Calu3 (cell line): ENCODE results near the gene HNRNPU. TPM values are rescaled to one million over a fixed set of nuclear protein-coding genes. Genes with fewer than 3 reads are reported as not detected.
"Not testable (repeated sequence)": the region's sequence is repeated elsewhere in the genome, so short reads cannot be mapped to it uniquely, and the experiment has no call there.

ENCODE experiments used
- BruUV-seq: library from RNA; stranded (reverse); fragments of 400-500 nt; replicated peaks from 2 replicates; lab custom pipeline; 2021; lab: Mats Ljungman, UMichigan
- CTCF ChIA-PET: fragments of 300-600 bp; sonication (Branson Sonifier 250); formaldehyde crosslinking; loops from one replicate; lab custom pipeline; 2022; ENCODE audit warnings: antibody characterized with exemption; lab: Charles Lee
- DNase-seq: peaks from one replicate; pipeline ENCODE4 v3.0.0; 2022
- H3K27ac Mint-ChIP-seq: one replicate; pipeline ENCODE4 v1.8.0; 2022; ENCODE audit warnings: mixed read lengths; ENCODE audit not compliant: unreplicated experiment
- H3K27me3 Mint-ChIP-seq: one replicate; pipeline ENCODE4 v1.8.0; 2022; ENCODE audit warnings: mixed read lengths; ENCODE audit not compliant: unreplicated experiment
- H3K36me3 Mint-ChIP-seq: one replicate; pipeline ENCODE4 v1.8.0; 2022; ENCODE audit warnings: mild to moderate bottlenecking, moderate library complexity, mixed read lengths; ENCODE audit not compliant: insufficient read depth, unreplicated experiment
- H3K4me1 Mint-ChIP-seq: one replicate; pipeline ENCODE4 v1.8.0; 2022; ENCODE audit warnings: mild to moderate bottlenecking, low read depth, mixed read lengths; ENCODE audit not compliant: unreplicated experiment
- H3K4me3 Mint-ChIP-seq: one replicate; pipeline ENCODE4 v1.8.0; 2022; ENCODE audit warnings: mild to moderate bottlenecking, low read depth, moderate library complexity, mixed read lengths; ENCODE audit not compliant: unreplicated experiment
- H3K9me3 Mint-ChIP-seq: one replicate; pipeline ENCODE4 v1.8.0; 2022; ENCODE audit warnings: low read depth, mixed read lengths; ENCODE audit not compliant: unreplicated experiment
- intact Hi-C: fragments of 100-400 bp; cut with micrococcal nuclease; formaldehyde crosslinking; loops from one replicate; pipeline ENCODE4 v1.10.0; 2022; ENCODE audit not compliant: unreplicated experiment
- total RNA-seq: library from RNA; stranded (reverse); gene quantifications from 2 replicates; pipeline ENCODE4 v1.2.3, GENCODE V29; 2022
- TF ChIP-seq, protein P1 (sequence below): fragments of 200-600 bp; IDR thresholded peaks from one replicate; pipeline ENCODE4 v1.8.0; 2022; ENCODE audit warnings: antibody characterized with exemption; ENCODE audit not compliant: unreplicated experiment

Gene HNRNPU
- total RNA-seq, 1 experiment from 2014 or later = 453 TPM

DNA sequence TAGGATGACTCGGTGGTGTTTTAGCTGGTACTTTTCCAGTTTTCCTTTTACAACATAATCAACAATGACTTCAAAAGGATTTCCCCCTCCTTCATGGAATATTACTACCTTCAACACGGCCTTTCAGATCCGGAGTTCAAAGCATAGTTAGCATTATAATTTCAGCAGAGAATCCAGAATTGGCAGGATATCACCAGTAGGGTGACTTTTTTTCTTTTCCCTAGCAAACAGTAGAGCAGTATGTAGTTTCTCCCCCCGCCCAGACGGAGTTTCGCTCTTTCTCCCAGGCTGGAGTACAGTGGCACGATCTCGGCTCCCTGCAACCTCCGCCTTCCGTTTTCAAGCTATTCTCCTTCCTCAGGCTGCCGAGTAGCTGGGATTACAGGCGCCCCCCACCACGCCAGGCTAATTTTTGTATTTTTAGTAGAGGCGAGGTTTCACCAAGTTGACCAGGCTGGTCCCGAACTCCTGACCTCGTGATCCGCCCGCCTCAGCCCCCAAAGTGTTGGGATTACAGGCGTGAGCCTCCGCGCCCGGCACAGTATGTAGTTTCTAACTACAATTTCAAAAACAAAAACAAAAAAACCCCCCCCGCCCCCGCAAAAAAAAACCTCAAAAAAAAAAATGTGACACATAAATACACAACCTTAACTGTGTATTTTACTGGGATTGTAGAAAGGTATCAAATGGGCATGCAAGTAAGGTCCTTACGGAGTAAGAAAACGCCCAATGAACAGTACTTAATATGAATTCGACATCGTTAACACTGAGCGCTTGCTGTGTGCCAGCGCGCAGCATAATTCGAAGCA is 30.4 kb downstream of the HNRNPU start:
- Mint-ChIP-seq H3K27ac (peak overlapping the region; percentile 100), H3K4me1 (peaks cover 45% of the 10 kb centered on the region), H3K4me3 (peak overlapping the region; percentile 84), H3K36me3 (peaks cover 54% of the 10 kb centered on the region), H3K27me3 (no peaks in the 10 kb centered on the region), H3K9me3 (no peaks in the 10 kb centered on the region)
- CTCF ChIA-PET = interaction anchor here (0.6 to 1.2 kb wide), 5 partner anchors 32 to 1670 kb away, joined by 3 to 5 read pairs (median 3); no protein-coding TSS in a partner anchor
- no TSS peak for BruUV-seq
- intact Hi-C loops = no loop called here
- DNase-seq = peak; percentile 66
- TF ChIP-seq, protein P1, sequence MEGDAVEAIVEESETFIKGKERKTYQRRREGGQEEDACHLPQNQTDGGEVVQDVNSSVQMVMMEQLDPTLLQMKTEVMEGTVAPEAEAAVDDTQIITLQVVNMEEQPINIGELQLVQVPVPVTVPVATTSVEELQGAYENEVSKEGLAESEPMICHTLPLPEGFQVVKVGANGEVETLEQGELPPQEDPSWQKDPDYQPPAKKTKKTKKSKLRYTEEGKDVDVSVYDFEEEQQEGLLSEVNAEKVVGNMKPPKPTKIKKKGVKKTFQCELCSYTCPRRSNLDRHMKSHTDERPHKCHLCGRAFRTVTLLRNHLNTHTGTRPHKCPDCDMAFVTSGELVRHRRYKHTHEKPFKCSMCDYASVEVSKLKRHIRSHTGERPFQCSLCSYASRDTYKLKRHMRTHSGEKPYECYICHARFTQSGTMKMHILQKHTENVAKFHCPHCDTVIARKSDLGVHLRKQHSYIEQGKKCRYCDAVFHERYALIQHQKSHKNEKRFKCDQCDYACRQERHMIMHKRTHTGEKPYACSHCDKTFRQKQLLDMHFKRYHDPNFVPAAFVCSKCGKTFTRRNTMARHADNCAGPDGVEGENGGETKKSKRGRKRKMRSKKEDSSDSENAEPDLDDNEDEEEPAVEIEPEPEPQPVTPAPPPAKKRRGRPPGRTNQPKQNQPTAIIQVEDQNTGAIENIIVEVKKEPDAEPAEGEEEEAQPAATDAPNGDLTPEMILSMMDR = no peak

DNA sequence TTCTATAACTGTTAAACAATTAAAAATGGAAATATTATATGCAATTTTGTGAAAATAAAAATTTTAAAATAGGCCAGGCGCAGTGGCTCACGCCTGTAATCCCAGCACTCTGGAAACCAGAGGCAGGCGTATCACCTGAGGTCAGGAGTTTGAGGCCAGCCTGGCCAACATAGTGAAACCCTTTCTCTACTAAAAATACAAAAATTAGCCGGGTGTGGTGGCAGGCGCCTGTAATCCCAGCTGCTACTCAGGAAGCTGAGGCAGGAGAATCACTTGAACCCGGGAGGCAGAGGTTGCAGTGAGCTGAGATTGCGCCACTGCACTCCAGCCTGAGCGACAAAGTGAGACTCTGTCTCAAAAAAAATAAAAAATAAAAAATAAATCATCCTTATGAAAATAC is 31.1 kb downstream of the HNRNPU start:
- BruUV-seq, intact Hi-C loops, H3K27me3 Mint-ChIP-seq, H3K9me3 Mint-ChIP-seq, DNase-seq: not testable (repeated sequence)
- Mint-ChIP-seq H3K4me1 (peaks cover 38% of the 10 kb centered on the region), H3K4me3 (peak overlapping the region; percentile 84), H3K36me3 (peaks cover 47% of the 10 kb centered on the region), H3K27ac (peak overlapping the region; percentile 100)
- CTCF ChIA-PET = interaction anchor here (0.8 kb wide), 1 partner anchor 580 kb away, joined by 4 read pairs; no protein-coding TSS in a partner anchor

DNA sequence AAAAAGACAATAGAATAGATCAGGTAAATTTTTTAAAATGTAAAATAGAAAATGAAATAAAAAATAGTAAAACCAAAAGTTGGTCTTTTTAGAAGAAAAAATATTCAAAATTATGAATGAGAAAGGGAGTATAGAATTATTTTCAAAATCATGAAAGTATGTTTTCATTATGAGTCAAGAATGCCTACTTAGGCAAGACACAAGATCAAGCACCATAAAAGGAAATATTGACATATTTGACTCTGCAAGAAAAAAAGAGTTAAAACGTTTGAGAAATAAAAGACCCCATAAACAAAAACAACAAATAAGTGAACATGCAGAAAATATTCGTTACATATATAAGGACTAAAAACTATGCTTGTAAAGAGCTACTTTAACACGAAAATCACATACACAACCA is 33.7 kb downstream of the HNRNPU start:
- no peak for DNase-seq
- CTCF ChIA-PET = no interaction called here
- TF ChIP-seq, protein P1 = no peak

DNA sequence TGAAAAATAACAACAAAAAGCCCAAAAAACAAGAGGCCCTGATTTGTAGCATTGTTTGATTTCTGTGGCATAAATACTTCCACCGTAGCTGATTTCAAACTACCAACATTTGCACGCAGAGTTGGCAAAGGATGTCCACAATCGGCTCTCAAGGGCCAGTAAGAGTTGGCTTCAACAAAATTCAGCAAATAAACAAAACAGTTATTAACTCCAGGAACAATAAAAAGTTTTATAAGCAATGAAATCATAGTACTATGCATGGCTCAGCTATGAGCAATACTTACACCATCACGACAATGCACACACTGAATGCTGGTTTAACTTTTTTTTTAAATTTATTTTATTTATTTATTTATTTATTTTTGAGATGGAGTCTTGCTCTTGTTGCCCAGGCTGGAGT is 37.6 kb downstream of the HNRNPU start:
- TF ChIP-seq, protein P1 = no peak
- no peak overlapping the region for H3K4me3 Mint-ChIP-seq
- BruUV-seq = no TSS peak
- no peaks in the 10 kb centered on the region for H3K27me3 Mint-ChIP-seq
- no peaks in the 10 kb centered on the region for H3K9me3 Mint-ChIP-seq
- no peaks in the 10 kb centered on the region for H3K4me1 Mint-ChIP-seq
- CTCF ChIA-PET = no interaction called here
- no peak for DNase-seq
- H3K27ac Mint-ChIP-seq = no peak overlapping the region
- H3K36me3 Mint-ChIP-seq = no peaks in the 10 kb centered on the region
- intact Hi-C loops = no loop called here

More for the DNA sequence above, 33.7 kb downstream of the HNRNPU start:
- Mint-ChIP-seq H3K4me1 (peaks cover 15% of the 10 kb centered on the region), H3K4me3 (no peak overlapping the region), H3K27me3 (no peaks in the 10 kb centered on the region), H3K9me3 (no peaks in the 10 kb centered on the region), H3K36me3 (peaks cover 23% of the 10 kb centered on the region), H3K27ac (no peak overlapping the region)
- intact Hi-C loops = no loop called here
- no TSS peak for BruUV-seq

DNA sequence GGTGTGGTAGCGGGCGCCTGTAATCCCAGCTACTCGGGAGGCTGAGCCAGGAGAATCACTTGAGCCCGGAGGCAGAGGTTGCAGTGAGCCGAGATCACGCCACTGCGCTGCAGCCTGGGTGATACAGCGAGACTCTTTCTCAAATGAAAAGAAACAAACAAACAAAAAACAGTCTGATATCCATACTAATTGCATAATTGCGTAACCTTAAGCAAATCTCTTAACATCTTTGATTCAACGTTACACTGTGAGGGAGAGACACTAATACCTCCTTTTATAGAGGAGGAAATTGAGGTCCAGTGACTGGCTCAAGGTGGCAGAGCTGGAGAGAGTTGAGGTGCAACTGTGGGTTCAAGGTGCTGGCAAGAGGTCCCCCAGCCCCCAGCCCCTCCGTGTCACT is 41.5 kb downstream of the HNRNPU start:
- CTCF ChIA-PET = interaction anchor here (1.2 kb wide), 1 partner anchor 25 kb away, joined by 3 read pairs; no protein-coding TSS in a partner anchor
- Mint-ChIP-seq H3K36me3 (no peaks in the 10 kb centered on the region), H3K4me3 (no peak overlapping the region), H3K9me3 (no peaks in the 10 kb centered on the region), H3K27me3 (no peaks in the 10 kb centered on the region), H3K4me1 (no peaks in the 10 kb centered on the region), H3K27ac (no peak overlapping the region)
- intact Hi-C loops = no loop called here
- TF ChIP-seq, protein P1 = no peak
- DNase-seq = no peak
- BruUV-seq = no TSS peak
